ENCODE data around the gene LRCH1.

DNA sequence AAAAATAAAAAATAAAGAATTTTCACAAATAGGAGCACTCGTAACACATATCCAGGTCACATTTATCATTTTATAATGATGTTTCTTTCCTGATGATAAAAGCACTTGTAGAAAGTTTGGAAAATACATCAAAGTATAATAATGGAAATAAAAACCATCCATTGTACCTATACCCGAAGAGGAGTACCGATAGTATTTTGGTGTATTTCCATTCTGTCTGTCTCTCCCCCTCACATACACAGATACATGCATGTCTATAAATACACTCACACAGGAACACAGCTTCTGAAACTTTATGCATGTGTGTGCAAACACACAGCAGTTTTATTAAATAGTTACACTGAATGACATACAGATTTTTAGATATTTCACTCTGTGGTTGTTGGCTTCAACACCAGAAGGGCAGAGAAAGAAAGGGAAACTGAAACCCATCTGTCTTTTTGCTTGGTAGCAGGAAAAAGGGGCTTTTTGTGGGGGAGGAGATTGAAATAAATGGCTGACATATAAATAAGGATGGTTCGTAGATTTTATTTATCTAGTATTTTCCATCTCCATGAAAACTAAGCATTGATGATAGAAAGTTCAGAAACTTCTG lies 114.8 kb downstream of the LRCH1 start:
- TF ChIP-seq, protein P1, sequence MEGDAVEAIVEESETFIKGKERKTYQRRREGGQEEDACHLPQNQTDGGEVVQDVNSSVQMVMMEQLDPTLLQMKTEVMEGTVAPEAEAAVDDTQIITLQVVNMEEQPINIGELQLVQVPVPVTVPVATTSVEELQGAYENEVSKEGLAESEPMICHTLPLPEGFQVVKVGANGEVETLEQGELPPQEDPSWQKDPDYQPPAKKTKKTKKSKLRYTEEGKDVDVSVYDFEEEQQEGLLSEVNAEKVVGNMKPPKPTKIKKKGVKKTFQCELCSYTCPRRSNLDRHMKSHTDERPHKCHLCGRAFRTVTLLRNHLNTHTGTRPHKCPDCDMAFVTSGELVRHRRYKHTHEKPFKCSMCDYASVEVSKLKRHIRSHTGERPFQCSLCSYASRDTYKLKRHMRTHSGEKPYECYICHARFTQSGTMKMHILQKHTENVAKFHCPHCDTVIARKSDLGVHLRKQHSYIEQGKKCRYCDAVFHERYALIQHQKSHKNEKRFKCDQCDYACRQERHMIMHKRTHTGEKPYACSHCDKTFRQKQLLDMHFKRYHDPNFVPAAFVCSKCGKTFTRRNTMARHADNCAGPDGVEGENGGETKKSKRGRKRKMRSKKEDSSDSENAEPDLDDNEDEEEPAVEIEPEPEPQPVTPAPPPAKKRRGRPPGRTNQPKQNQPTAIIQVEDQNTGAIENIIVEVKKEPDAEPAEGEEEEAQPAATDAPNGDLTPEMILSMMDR (IDR thresholded peaks at IDR 0.05): no peak
- TF ChIP-seq POLR2A (IDR thresholded peaks at IDR 0.05): no peak
- no peak for TF ChIP-seq EP300 (IDR thresholded peaks at IDR 0.05)
